HG02798 (cell line): ENCODE data around the gene TARBP1.
"Not testable (repeated sequence)": the region's sequence is repeated elsewhere in the genome, so short reads cannot be mapped to it uniquely, and the experiment has no call there.

Experiments
- ATAC-seq: cut with Tn5 transposase; IDR thresholded peaks from one replicate; pipeline ENCODE4 v1.9.1; 2021; ENCODE audit warnings: mild to moderate bottlenecking; ENCODE audit not compliant: unreplicated experiment, poor library complexity

Gene TARBP1

DNA sequence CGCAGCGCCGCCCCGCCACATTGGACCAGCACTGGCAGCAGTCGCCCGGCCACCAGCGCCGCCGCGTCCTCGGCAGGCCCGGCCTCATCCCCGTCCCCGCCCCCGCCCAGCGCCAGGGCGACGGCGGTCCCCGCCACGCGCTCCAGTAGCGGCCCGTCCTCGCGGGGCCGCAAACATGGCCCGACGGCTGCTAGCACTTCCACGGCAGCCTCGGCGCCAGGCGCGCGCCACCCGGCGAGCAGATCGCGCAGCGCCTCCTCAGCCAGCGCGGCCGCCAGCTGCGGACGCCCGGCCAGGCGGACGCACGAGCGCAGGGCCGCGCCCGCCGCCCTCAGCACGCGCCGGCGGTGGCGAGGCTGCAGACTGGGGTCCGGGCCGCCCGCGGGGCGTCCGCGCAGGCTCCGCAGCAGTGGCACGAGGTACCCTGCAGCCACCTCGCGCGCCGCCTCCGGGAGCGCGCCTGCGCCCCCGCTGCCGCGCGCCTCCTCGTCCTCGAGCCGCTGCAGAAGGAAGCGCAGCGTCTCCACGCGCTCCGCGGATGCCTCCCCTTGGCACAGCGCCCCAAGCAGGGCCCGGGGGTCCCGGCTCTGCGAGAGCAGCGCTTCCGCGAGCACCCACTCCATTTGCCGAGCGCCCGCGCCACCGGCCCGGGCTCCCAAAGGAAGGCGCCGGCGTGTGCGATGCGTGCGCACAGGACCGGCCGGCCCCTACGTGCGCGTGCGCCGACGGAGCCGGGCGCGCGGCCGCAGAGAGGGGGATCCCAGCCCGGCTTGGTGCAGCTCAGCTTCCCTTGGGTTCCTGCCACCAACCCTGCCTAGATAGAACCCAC lies at the start of gene TARBP1:
TSS of gene TARBP1 (minus strand) at position 699 of the 829 bp plus-strand sequence. CDS start at position 623, 76 bp downstream.
- ATAC-seq = peak; percentile 77

DNA sequence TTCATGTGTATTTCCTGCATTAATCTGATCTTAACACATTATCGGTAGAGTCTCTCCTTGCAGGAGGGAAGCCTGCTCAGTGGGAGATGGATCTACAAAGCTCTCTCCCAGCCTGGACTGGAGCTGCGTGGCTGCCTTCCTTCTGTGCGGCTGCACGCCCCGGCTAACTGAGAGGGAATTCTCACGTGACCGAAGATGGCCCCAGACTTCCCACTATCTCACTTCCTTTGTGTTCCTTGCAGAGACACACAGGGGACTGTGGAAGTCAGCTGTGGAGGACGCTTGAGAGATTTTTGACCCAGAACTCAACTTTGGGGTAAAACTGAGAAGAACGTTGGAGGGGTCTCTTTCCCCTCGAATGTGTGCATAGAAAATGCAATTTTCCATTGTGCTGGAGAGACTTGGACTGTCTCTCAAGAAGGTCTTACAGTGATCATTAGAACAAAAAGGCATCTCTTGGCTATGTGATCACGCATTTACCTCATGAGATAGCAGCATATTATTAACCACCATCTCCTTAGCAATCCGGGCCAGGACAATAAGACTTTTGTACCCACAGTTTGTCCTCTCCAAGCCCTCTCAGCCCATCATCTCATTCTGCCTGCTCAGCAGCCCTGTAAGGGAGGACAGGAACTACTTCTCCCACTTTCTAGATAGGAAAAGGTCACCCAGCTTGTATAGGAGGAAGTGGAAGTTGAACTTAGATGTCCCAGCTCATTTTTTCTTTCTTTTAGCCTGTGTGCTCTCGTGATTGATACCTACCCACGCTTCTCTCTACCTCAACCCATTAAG lies 49.3 kb upstream of the TARBP1 start:
- ATAC-seq = no peak

- ATAC-seq = no peak
Observed at GRCh38 chr1:234527346-234527745, 48.4 kb upstream of the TARBP1 start.

- ATAC-seq = no peak
Observed at GRCh38 chr1:234526922-234527321, 47.9 kb upstream of the TARBP1 start.

GRCh38 chr1:234525099-234525799 lies 46.3 kb upstream of the TARBP1 start:
- no peak for ATAC-seq

DNA sequence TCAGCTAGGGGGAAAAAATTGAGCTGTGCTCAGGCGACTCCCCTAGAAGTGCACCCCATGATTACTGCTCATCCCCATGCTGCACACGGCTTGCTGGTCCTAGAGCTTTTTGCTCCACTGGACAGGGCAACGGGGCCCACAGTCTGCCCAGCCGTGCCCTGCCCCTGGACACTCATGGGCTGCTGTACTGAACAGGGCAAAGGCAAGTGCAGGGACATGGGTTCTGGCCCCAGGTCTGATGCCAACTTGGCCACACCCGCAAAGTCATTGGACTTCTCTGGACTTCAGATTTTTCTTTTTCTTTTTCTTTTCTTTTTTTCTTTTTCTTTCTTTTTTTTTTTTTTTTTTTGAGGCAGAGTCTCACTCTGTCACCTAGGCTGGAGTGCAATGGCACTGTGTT lies 42.9 kb upstream of the TARBP1 start:
- no peak for ATAC-seq

GRCh38 chr1:234520908-234521817 lies 42.2 kb upstream of the TARBP1 start:
- no peak for ATAC-seq

DNA sequence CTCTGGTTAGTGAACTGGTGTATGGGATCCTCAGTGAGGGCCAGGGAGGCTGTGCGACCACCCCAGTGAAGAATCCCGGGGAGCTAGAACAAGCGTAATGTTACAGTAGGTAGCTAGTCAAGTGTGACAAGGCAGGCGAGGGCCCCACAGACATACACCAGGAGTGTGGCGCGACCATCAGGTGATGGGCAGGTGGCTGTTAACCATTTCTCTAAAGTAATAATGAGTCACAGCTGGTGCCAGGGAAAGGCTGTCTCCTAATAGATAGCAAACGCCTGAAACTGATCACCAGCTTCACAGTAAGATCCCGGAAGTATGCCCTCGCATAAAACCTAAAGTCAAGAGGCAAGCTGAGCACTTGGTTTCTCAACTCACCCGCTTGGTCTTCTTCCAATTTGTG lies 40.5 kb upstream of the TARBP1 start:
- ATAC-seq = no peak

- no peak for ATAC-seq
Observed at GRCh38 chr1:234518876-234519275, 39.9 kb upstream of the TARBP1 start.

DNA sequence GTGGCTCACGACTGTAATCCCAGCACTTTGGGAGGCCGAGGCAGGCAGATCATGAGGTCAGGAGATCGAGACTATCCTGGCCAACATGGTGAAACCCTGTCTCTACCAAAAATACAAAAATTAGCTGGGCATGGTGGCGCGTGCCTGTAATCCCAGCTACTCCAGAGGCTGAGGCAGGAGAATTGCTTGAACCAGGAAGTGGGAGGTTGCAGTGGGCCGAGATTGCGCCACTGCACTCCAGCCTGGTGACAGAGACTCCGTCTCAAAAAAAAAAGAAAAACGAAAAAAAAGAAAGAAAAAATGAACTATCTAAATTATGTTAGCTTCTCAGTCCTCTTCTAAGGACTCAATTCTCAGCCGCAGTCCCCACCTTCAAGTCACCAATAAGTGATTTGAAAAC lies 39.1 kb upstream of the TARBP1 start:
- ATAC-seq = not testable (repeated sequence)

DNA sequence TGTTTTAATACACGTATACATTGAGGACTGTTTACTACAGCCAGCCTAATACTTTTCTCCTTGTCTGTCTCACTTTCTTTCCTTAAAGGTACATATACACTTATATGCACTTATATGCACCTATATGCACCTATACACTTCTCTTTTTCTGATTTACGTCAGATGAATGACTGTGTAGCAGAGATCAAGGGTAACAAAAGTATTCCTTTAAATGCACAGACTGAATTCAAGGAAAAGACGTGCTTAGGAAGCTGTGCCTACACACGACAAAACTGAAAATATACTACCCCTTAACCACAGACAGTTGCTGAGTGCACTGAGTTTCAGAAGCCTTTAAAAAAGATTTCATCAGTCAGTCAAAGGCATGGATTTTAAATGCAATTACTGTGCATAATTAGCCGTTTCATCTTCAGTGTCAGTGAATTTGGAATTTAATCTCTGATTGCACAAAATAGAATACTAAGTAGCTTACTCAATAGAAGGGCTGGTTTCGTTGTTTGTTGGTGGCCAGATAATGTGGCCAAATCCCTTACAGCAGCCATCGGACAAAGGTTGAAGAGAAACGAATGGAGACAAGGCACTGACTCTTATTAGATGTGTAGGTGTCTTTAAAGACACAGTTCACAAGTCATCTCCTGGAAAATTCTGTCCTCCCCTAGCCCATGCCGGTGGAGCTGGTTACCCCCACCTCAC lies 38.3 kb upstream of the TARBP1 start:
- no peak for ATAC-seq

GRCh38 chr1:234515821-234516241 lies 36.9 kb upstream of the TARBP1 start:
- ATAC-seq = no peak

GRCh38 chr1:234515411-234515810 lies 36.4 kb upstream of the TARBP1 start:
- ATAC-seq = no peak

GRCh38 chr1:234512451-234512861 lies 33.5 kb upstream of the TARBP1 start:
- ATAC-seq = no peak

GRCh38 chr1:234509457-234510328 lies 30.7 kb upstream of the TARBP1 start:
- no peak for ATAC-seq

DNA sequence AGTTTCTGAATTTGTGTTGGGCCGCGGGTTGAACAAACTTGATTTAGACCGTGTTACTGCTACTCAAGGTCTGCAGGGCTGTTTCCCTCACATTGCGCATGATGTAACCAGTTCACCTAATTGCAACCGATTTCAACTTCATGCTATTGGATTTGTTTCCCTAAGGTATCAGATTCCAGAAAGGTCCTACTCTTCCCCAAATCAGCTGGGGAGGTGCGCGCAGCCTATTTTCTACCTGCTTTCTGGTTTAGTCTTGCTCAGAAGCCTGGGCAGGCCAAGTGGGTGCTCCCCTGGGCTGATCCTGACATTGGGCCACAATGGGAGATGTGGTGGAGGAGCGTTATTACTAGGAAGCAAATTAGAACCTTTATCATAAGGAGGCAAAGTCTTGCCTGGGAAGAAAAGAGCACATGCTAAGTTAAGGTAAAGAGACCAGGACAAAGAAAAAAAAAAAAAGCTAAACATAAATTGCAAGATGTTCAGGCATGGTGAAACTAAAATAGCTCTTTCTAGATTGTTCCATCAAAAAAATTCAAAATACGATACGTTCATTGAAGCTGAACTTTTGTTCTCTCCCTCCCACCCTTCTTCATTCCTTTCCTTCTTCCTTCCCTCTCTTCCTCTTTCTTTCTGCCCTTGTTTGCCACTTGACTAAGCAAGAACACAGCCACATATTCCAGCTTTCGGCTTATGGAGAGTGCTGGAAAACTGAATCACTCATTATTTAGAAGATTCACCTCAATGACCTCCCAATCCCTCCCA lies 28.8 kb upstream of the TARBP1 start:
- no peak for ATAC-seq

GRCh38 chr1:234507089-234507488 lies 28.1 kb upstream of the TARBP1 start:
- no peak for ATAC-seq

DNA sequence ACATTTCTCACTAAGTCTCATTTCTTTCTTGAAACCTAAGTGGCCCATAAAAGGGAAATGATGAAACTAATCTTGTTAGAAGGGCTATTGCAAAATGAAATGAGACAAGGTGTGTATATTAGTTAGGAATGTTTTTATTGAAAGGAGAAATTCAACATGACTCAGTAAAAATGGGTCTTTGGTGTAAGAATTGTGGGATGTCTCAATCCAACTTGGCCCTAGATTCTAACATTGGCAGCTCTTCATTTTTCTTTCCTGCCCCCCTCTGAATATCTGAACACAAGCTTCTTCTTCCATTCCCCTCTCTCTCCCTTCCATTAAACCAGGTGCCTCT lies 26.8 kb upstream of the TARBP1 start:
- no peak for ATAC-seq
